ENCODE results near the gene COG1. TPM values are rescaled to one million over a fixed set of nuclear protein-coding genes. Genes with fewer than 3 reads are reported as not detected.
A peak's percentile ranks its signal among the peaks of the same experiment; 100 is the strongest.

The COG1 gene
- total RNA-seq, 4 donors from 2014 or later = 8.0 to 14.7 (median 9.2) TPM

DNA sequence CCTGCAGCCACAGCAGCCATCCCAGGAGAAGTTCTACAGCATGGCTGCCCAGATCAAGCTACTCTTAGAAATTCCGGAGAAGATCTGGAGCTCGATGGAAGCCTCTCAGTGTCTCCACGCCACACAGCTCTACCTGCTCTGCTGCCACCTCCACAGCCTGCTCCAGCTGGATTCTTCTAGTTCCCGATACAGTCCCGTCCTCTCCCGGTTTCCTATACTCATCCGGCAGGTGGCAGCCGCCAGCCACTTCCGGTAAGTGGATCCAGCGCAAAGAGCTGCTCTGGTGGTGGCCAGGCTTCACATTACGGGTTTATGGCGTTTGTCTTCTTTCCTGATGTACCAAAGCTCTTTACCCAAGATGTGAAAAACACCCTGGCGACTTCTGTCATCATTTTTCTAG, 3.6 kb downstream of the COG1 start:
- intact Hi-C loops (cut with DNase I) = loop anchor here (10.0 kb wide), 1 partner anchor 58 kb away; no protein-coding TSS in a partner anchor
- no peak for DNase-seq
- H3K27me3 ChIP-seq = no peaks in the 10 kb centered on the region
- no peak for TF ChIP-seq POLR2A (IDR thresholded peaks at IDR 0.05)
- TF ChIP-seq, protein P1, sequence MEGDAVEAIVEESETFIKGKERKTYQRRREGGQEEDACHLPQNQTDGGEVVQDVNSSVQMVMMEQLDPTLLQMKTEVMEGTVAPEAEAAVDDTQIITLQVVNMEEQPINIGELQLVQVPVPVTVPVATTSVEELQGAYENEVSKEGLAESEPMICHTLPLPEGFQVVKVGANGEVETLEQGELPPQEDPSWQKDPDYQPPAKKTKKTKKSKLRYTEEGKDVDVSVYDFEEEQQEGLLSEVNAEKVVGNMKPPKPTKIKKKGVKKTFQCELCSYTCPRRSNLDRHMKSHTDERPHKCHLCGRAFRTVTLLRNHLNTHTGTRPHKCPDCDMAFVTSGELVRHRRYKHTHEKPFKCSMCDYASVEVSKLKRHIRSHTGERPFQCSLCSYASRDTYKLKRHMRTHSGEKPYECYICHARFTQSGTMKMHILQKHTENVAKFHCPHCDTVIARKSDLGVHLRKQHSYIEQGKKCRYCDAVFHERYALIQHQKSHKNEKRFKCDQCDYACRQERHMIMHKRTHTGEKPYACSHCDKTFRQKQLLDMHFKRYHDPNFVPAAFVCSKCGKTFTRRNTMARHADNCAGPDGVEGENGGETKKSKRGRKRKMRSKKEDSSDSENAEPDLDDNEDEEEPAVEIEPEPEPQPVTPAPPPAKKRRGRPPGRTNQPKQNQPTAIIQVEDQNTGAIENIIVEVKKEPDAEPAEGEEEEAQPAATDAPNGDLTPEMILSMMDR (IDR thresholded peaks at IDR 0.05) = peak in 3 of 6 experiments; percentile 23 to 59 (median 52)
- peaks cover 6 to 35% (median 11%) of the 10 kb centered on the region in 3 donors for H3K4me1 ChIP-seq
- no peaks in the 10 kb centered on the region for H3K9me3 ChIP-seq
- 73 to 74% methylated on average over 11 to 13 of the region's 13 CpGs for WGBS, 2 donors
- peaks cover 27 to 52% (median 31%) of the 10 kb centered on the region in 3 donors for H3K36me3 ChIP-seq
- H3K27ac ChIP-seq = no peak overlapping the region
- H3K4me3 ChIP-seq = no peak overlapping the region

DNA sequence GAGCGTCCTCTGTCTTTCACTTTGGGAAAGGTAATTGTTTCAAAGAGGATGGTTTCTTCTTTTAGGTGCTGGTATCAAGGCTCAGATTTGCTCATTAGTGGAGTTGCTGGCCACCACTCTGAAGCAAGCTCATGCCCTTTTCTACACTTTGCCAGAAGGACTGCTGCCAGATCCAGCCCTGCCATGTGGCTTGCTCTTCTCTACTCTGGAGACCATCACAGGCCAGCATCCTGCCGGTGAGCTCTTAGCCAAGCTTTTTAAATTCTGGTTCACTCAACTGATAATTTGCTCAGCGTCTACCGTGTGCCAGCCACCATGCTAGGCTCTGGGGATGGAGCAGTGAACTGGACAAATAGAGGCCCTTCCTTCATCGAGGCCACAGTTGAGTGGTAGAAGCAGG, 4.3 kb downstream of the COG1 start:
- Histone ChIP-seq H3K4me3 (no peak overlapping the region), H3K9me3 (no peaks in the 10 kb centered on the region), H3K36me3 (peaks cover 27 to 59% (median 38%) of the 10 kb centered on the region in 3 donors), H3K27ac (no peak overlapping the region), H3K27me3 (no peaks in the 10 kb centered on the region), H3K4me1 (peaks cover 4 to 29% (median 6%) of the 10 kb centered on the region in 3 donors)
- intact Hi-C loops (cut with DNase I) = loop anchor here (10.0 kb wide), 1 partner anchor 58 kb away; no protein-coding TSS in a partner anchor
- TF ChIP-seq, protein P1 (IDR thresholded peaks at IDR 0.05) = no peak
- no peak for TF ChIP-seq POLR2A (IDR thresholded peaks at IDR 0.05)
- WGBS, 2 donors = 86 to 87% methylated on average over 5 of the region's 5 CpGs
- DNase-seq = no peak

DNA sequence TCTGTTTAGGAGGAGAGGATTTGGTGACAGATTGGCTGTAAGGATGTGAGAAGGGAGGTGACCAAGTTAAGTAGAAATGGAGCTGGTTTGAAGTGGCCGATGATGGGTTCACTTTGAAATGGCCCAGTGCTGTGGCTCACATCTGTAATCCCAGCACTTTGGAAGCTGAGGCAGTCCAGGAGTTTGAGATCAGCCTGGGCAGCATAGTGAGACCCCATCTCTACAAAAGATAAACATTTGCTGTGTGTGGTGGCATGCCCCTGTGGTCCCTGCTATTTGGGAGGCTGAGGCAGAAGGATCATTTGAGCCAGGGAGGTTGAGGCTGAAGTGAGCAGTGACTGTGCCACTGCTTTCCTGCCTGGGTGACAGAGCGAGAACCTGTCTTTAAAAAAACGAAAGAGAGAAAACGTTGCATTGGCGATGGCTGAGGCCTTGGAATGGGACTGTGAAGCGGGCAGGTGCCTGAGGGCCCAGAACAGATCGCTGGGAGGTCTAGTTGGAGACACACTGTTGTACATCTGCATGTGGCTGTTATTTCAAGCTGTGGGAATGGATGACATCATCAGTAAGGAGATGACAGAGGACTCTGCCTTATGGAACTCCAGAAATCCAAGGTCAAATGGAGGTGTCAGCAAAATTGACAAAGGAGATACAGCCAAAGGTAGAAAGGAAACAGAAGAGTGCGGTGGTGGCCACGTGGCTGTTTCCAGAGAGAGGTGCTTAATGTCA, 5.5 kb downstream of the COG1 start:
- intact Hi-C loops (cut with DNase I) = loop anchor here (10.0 kb wide), 1 partner anchor 56 kb away; no protein-coding TSS in a partner anchor
- Histone ChIP-seq H3K4me1 (peaks cover 4 to 37% (median 6%) of the 10 kb centered on the region in 3 donors), H3K36me3 (peaks cover 35 to 71% (median 44%) of the 10 kb centered on the region in 3 donors), H3K4me3 (no peak overlapping the region), H3K9me3 (no peaks in the 10 kb centered on the region), H3K27me3 (no peaks in the 10 kb centered on the region), H3K27ac (no peak overlapping the region)
- 81 to 87% methylated on average over 9 of the region's 9 CpGs for WGBS, 2 donors
- DNase-seq = no peak
- no peak for TF ChIP-seq POLR2A (IDR thresholded peaks at IDR 0.05)
- TF ChIP-seq, protein P1 (IDR thresholded peaks at IDR 0.05) = no peak

GRCh38 chr17:73198930-73199260, 6.0 kb downstream of the COG1 start:
- 90 to 92% methylated on average over 5 of the region's 7 CpGs for WGBS, 2 donors
- TF ChIP-seq POLR2A (IDR thresholded peaks at IDR 0.05) = no peak
- TF ChIP-seq, protein P1 (IDR thresholded peaks at IDR 0.05) = no peak
- Histone ChIP-seq H3K27ac (no peak overlapping the region), H3K4me1 (peaks cover 1 to 37% (median 3%) of the 10 kb centered on the region in 3 donors), H3K4me3 (no peak overlapping the region), H3K27me3 (no peaks in the 10 kb centered on the region), H3K9me3 (no peaks in the 10 kb centered on the region), H3K36me3 (peaks cover 35 to 76% (median 50%) of the 10 kb centered on the region in 3 donors)
- intact Hi-C loops (cut with DNase I) = loop anchor here (10.0 kb wide), 1 partner anchor 56 kb away; no protein-coding TSS in a partner anchor
- no peak for DNase-seq

DNA sequence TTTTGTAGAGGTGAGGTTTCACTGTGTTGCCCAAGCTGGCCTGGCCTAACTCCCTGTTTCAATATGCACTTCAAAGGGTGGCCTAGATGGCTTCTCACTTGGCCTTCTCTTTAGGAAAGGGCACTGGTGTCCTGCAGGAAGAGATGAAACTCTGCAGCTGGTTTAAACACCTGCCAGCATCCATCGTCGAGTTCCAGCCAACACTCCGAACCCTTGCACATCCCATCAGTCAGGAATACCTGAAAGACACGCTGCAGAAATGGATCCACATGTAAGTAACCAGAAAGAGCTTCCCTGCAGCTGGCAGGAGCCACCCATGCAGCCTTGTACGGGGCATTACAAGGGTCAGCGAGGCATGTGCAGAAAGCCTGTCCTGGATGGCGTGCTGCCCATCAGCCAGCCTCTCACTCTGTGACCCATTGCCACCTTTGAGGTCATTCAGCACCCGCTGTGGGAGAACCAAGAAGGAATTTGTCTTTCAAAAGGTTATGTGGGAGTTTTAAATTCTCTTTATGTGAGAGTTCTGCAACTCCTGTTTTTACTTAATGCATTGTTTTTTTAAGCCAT, 7.0 kb downstream of the COG1 start:
- TF ChIP-seq, protein P1 (IDR thresholded peaks at IDR 0.05) = no peak
- TF ChIP-seq POLR2A (IDR thresholded peaks at IDR 0.05) = no peak
- 80 to 96% methylated on average over 5 to 8 of the region's 8 CpGs for WGBS, 2 donors
- DNase-seq = no peak
- intact Hi-C loops (cut with DNase I) = loop anchor here (10.0 kb wide), 1 partner anchor 55 kb away; no protein-coding TSS in a partner anchor
- Histone ChIP-seq H3K36me3 (peaks cover 35 to 86% (median 58%) of the 10 kb centered on the region in 3 donors), H3K9me3 (no peaks in the 10 kb centered on the region), H3K27ac (no peak overlapping the region), H3K4me3 (no peak overlapping the region), H3K27me3 (no peaks in the 10 kb centered on the region), H3K4me1 (peaks cover 0 to 33% (median 2%) of the 10 kb centered on the region in 3 donors)

Measured in esophagus squamous epithelium (tissue), 5 donors.